Loucy (cell line): ENCODE data around the gene TP73.

Experiments used
- CTCF ChIP-seq: fragments of 200-600 bp; sonication (generic); conservative IDR thresholded peaks from 2 replicates; pipeline ENCODE4 v1.5.1; 2014; ENCODE audit warnings: mild to moderate bottlenecking, antibody characterized with exemption, low read length
- EZH2phosphoT487 ChIP-seq: fragments of 200-600 bp; IDR thresholded peaks from 2 replicates; pipeline ENCODE4 v1.6.1; 2018; ENCODE audit warnings: antibody characterized with exemption, mild to moderate bottlenecking, moderate library complexity, borderline replicate concordance

GRCh38 chr1:3697810-3698209, 45.5 kb downstream of the TP73 start:
- TF ChIP-seq CTCF (no peak), EZH2phosphoT487 (no peak)
